K562 (cell line): ENCODE results near the gene ANKS1A. TPM values are rescaled to one million over a fixed set of nuclear protein-coding genes. Genes with fewer than 3 reads are reported as not detected.

Experiments used
- JUN ChIP-seq, 2 experiments: sonication (generic) in 1 of 2; formaldehyde crosslinking in 1 of 2; IDR thresholded peaks; 2 replicates each; pipeline versions ENCODE4 v1.6.1 to v1.8.0; 2012 to 2022; ENCODE audit warnings: borderline replicate concordance in 2 of 2, mild to moderate bottlenecking in 2 of 2, improper control_type of control experiment in 1 of 2, low read depth in 1 of 2, low read length in 1 of 2, missing genetic modification reagents in 1 of 2
- KAT8 ChIP-seq: fragments of 450-650 bp; IDR thresholded peaks from 2 replicates; pipeline ENCODE4 v1.6.1; 2016; ENCODE audit warnings: low read depth, mild to moderate bottlenecking
- RAD51 ChIP-seq: fragments of 450-650 bp; IDR thresholded peaks from 2 replicates; pipeline ENCODE4 v1.7.1; 2016; ENCODE audit warnings: low read depth, mild to moderate bottlenecking, borderline replicate concordance
- STAG1 ChIP-seq: sonication (generic); formaldehyde crosslinking; IDR thresholded peaks from 2 replicates; pipeline ENCODE4 v1.5.0; 2020; ENCODE audit warnings: missing genetic modification reagents, borderline replicate concordance
- ZNF318 ChIP-seq, 2 experiments: fragments of 450-650 bp; IDR thresholded peaks; 2 replicates each; pipeline ENCODE4 v1.6.1; 2016; ENCODE audit warnings: mild to moderate bottlenecking in 2 of 2, borderline replicate concordance in 1 of 2, low read depth in 1 of 2, moderate library complexity in 1 of 2
- polyA plus RNA-seq, 8 experiments: library from polyadenylated mRNA; depleted of rRNA in 4 of 8; stranded (reverse) in 5 of 8; unstranded in 3 of 8; fragments of >200 nt; fragmentation: Nextera tagmentation in 2 of 8; fragmentation: Illumina TruSeq in 1 of 8; extraction: Ambion mirVana in 2 of 8; extraction: Trizol in 1 of 8; gene quantifications; 2 replicates each; pipeline versions ENCODE4 v1.2.1 to v1.2.3, GENCODE V29; 2011 to 2014; ENCODE audit warnings: inconsistent platforms in 1 of 8, missing spikeins in 1 of 8
- total RNA-seq, 7 experiments: library from RNA; depleted of rRNA in 6 of 7; stranded (reverse); fragments of >200 nt in 6 of 7; fragmentation: Illumina TruSeq in 2 of 7; extraction: Trizol in 2 of 7; gene quantifications; 2 replicates each; pipeline versions ENCODE4 v1.2.1 to v1.2.3, GENCODE V29; 2011 to 2021; ENCODE audit warnings: low replicate concordance in 1 of 7

Gene ANKS1A
- total and polyA plus RNA-seq, 9 of the 15 experiments (the other 6 are each of a cell fraction or from before 2014, with no cell fraction given), result 1.1 to 13.8 (median 5.3) TPM

GRCh38 chr6:34887753-34888513, 1.1 kb upstream of the ANKS1A start, which contains the start of gene TAF11 (continued):
- TF ChIP-seq JUN (IDR thresholded peaks at IDR 0.05; ENCODE audit: borderline replicate concordance, low read depth, low read length) (peak; percentile 83), JUN (CRISPR knock-in tag; IDR thresholded peaks at IDR 0.05; ENCODE audit: borderline replicate concordance) (peak; percentile 96; the same call in 1 of the 2 replicates), RAD51 (no peak), STAG1 (CRISPR knock-in tag) (no peak), ZNF318 (IDR thresholded peaks at IDR 0.05; ENCODE audit: borderline replicate concordance in 1 of 2, low read depth in 1 of 2) (no peak; a peak in 1 of 4 replicates), KAT8 (no peak; the same call in 1 of the 2 replicates)
